A673 (cell line): ENCODE measurements around the gene WDR11. TPM values are rescaled to one million over a fixed set of nuclear protein-coding genes. Genes with fewer than 3 reads are reported as not detected.

ENCODE experiments used
- BruUV-seq: library from RNA; stranded (reverse); fragments of 400-500 nt; replicated peaks from 2 replicates; lab custom pipeline; 2021; lab: Mats Ljungman, UMichigan
- CTCF ChIA-PET: fragments of 300-600 bp; sonication (Branson Sonifier 250); formaldehyde crosslinking; loops from one replicate; lab custom pipeline; 2022; ENCODE audit warnings: antibody characterized with exemption; lab: Charles Lee
- POLR2A ChIA-PET: fragments of 300-600 bp; sonication (Branson Sonifier 250); formaldehyde crosslinking; loops from one replicate; lab custom pipeline; 2022; ENCODE audit warnings: antibody characterized with exemption; ENCODE audit not compliant: low non-redundant PET; lab: Charles Lee
- DNase-seq: peaks from one replicate; pipeline ENCODE4 v3.0.0-alpha.2; 2015; ENCODE audit warnings: low spot score
- H3K27ac ChIP-seq: fragments of 200-600 bp; sonication (generic); 2 replicates; pipeline ENCODE4 v1.5.1; 2016; ENCODE audit warnings: mixed run types, low read depth, mild to moderate bottlenecking, mixed read lengths, antibody characterized with exemption, low read length; ENCODE audit not compliant: poor library complexity, severe bottlenecking
- H3K27me3 ChIP-seq: fragments of 200-600 bp; sonication (generic); replicated peaks from 2 replicates; pipeline ENCODE4 v1.6.1; 2017; ENCODE audit warnings: mixed run types, low read depth, mild to moderate bottlenecking, mixed read lengths, antibody characterized with exemption, low read length; ENCODE audit not compliant: insufficient read depth, poor library complexity
- H3K36me3 ChIP-seq: fragments of 200-600 bp; sonication (generic); 2 replicates; pipeline ENCODE4 v1.6.1; 2016; ENCODE audit warnings: mixed run types, mild to moderate bottlenecking, mixed read lengths, antibody characterized with exemption, low read length; ENCODE audit not compliant: insufficient read depth, poor library complexity, severe bottlenecking
- H3K4me1 ChIP-seq: fragments of 200-600 bp; sonication (generic); 2 replicates; pipeline ENCODE4 v1.6.1; 2017; ENCODE audit warnings: mixed run types, mild to moderate bottlenecking, mixed read lengths, antibody characterized with exemption, low read length; ENCODE audit not compliant: insufficient read depth, poor library complexity, severe bottlenecking
- H3K4me3 ChIP-seq: fragments of 200-600 bp; sonication (generic); 2 replicates; pipeline ENCODE4 v1.5.1; 2016; ENCODE audit warnings: low read depth, mixed run types, mild to moderate bottlenecking, mixed read lengths, low read length; ENCODE audit not compliant: poor library complexity, severe bottlenecking
- H3K9me3 ChIP-seq: fragments of 200-600 bp; sonication (generic); 2 replicates; pipeline ENCODE4 v1.6.1; 2016; ENCODE audit warnings: mixed run types, low read depth, mild to moderate bottlenecking, mixed read lengths, antibody characterized with exemption, low read length; ENCODE audit not compliant: poor library complexity, severe bottlenecking
- EZH2 ChIP-seq: fragments of 200-600 bp; sonication (generic); IDR thresholded peaks from 2 replicates; pipeline ENCODE4 v1.6.1; 2017; ENCODE audit warnings: borderline replicate concordance, low read depth, mild to moderate bottlenecking, mixed read lengths, antibody characterized with exemption, low read length; ENCODE audit not compliant: poor library complexity, severe bottlenecking
- intact Hi-C: fragments of 100-400 bp; cut with micrococcal nuclease; formaldehyde crosslinking; loops from one replicate; pipeline ENCODE4 v1.10.0; 2022; ENCODE audit not compliant: unreplicated experiment
- total RNA-seq: library from RNA; stranded (reverse); gene quantifications from 2 replicates; pipeline ENCODE4 v1.2.3, GENCODE V29; 2021
- TF ChIP-seq, protein P1 (sequence below): fragments of 300-800, 200-600 bp; sonication (generic); conservative IDR thresholded peaks from 2 replicates; pipeline ENCODE4 v1.5.1; 2017; ENCODE audit warnings: low read depth, mild to moderate bottlenecking, antibody characterized with exemption, low read length, moderate library complexity, mixed read lengths

Gene WDR11
- total RNA-seq, 1 experiment from 2014 or later: 33.4 TPM

GRCh38 chr10:120813085-120813484 lies 38.1 kb upstream of the WDR11 start:
- Histone ChIP-seq H3K9me3 (no peaks in the 10 kb centered on the region), H3K4me3 (no peak overlapping the region), H3K4me1 (no peaks in the 10 kb centered on the region), H3K27ac (no peak overlapping the region), H3K27me3 (peaks cover 81% of the 10 kb centered on the region), H3K36me3 (no peaks in the 10 kb centered on the region)
- BruUV-seq: no TSS peak
- CTCF ChIA-PET: no interaction called here
- no peak for DNase-seq
- TF ChIP-seq, protein P1, sequence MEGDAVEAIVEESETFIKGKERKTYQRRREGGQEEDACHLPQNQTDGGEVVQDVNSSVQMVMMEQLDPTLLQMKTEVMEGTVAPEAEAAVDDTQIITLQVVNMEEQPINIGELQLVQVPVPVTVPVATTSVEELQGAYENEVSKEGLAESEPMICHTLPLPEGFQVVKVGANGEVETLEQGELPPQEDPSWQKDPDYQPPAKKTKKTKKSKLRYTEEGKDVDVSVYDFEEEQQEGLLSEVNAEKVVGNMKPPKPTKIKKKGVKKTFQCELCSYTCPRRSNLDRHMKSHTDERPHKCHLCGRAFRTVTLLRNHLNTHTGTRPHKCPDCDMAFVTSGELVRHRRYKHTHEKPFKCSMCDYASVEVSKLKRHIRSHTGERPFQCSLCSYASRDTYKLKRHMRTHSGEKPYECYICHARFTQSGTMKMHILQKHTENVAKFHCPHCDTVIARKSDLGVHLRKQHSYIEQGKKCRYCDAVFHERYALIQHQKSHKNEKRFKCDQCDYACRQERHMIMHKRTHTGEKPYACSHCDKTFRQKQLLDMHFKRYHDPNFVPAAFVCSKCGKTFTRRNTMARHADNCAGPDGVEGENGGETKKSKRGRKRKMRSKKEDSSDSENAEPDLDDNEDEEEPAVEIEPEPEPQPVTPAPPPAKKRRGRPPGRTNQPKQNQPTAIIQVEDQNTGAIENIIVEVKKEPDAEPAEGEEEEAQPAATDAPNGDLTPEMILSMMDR: no peak
- TF ChIP-seq EZH2: no peak
- POLR2A ChIA-PET: no interaction called here
- intact Hi-C loops: no loop called here

GRCh38 chr10:120818301-120818700 lies 32.9 kb upstream of the WDR11 start:
- BruUV-seq: no TSS peak
- no peak for TF ChIP-seq EZH2
- TF ChIP-seq, protein P1: no peak
- CTCF ChIA-PET: no interaction called here

GRCh38 chr10:120819366-120819765 lies 31.8 kb upstream of the WDR11 start:
- CTCF ChIA-PET: no interaction called here
- intact Hi-C loops: no loop called here
- POLR2A ChIA-PET: no interaction called here
- Histone ChIP-seq H3K27ac (no peak overlapping the region), H3K9me3 (no peaks in the 10 kb centered on the region), H3K27me3 (peaks cover 50% of the 10 kb centered on the region), H3K4me3 (no peak overlapping the region), H3K4me1 (no peaks in the 10 kb centered on the region), H3K36me3 (no peaks in the 10 kb centered on the region)
- BruUV-seq: no TSS peak
- no peak for DNase-seq
- TF ChIP-seq EZH2: no peak
- TF ChIP-seq, protein P1: no peak

More at GRCh38 chr10:120818301-120818700, 32.9 kb upstream of the WDR11 start:
- intact Hi-C loops: no loop called here
- Histone ChIP-seq H3K27ac (no peak overlapping the region), H3K36me3 (no peaks in the 10 kb centered on the region), H3K27me3 (peaks cover 61% of the 10 kb centered on the region), H3K9me3 (no peaks in the 10 kb centered on the region), H3K4me1 (no peaks in the 10 kb centered on the region), H3K4me3 (no peak overlapping the region)
- no peak for DNase-seq
- POLR2A ChIA-PET: no interaction called here
